ENCODE results near the gene MCF2L.

MCF2L gene

GRCh38 chr13:113141601-113141970 lies 172.6 kb downstream of the MCF2L start:
- no peak overlapping the region for H3K4me3 ChIP-seq (ENCODE audit: low read length)
- no peak for DNase-seq (ENCODE audit: low read depth)
- no peak for TF ChIP-seq CTCF (conservative IDR thresholded peaks at IDR 0.05; ENCODE audit: low read length)

- no peak for TF ChIP-seq CTCF (conservative IDR thresholded peaks at IDR 0.05; ENCODE audit: low read length)
- no peak overlapping the region for H3K4me3 ChIP-seq (ENCODE audit: low read length)
- DNase-seq (ENCODE audit: low read depth), result no peak
These were observed 173.9 kb downstream of the MCF2L start for GRCh38 chr13:113142876-113143275.

- H3K4me3 ChIP-seq (ENCODE audit: low read length), result no peak overlapping the region
- DNase-seq (ENCODE audit: low read depth), result no peak
These were observed 174.6 kb downstream of the MCF2L start for GRCh38 chr13:113143466-113144254.

GRCh38 chr13:113144255-113144629 lies 175.2 kb downstream of the MCF2L start:
- H3K4me3 ChIP-seq (ENCODE audit: low read length), result no peak overlapping the region
- no peak for DNase-seq (ENCODE audit: low read depth)
- TF ChIP-seq CTCF (conservative IDR thresholded peaks at IDR 0.05; ENCODE audit: low read length), result no peak

More at GRCh38 chr13:113143466-113144254, 174.6 kb downstream of the MCF2L start:
- TF ChIP-seq CTCF (conservative IDR thresholded peaks at IDR 0.05; ENCODE audit: low read length), result no peak

- no peak for DNase-seq (ENCODE audit: low read depth)
- no peak for TF ChIP-seq CTCF (conservative IDR thresholded peaks at IDR 0.05; ENCODE audit: low read length)
These were observed 176.5 kb downstream of the MCF2L start for GRCh38 chr13:113145496-113145895.

GRCh38 chr13:113145911-113146598 lies 177.0 kb downstream of the MCF2L start:
- no peak for DNase-seq (ENCODE audit: low read depth)
- no peak for TF ChIP-seq CTCF (conservative IDR thresholded peaks at IDR 0.05; ENCODE audit: low read length)

More at GRCh38 chr13:113145496-113145895, 176.5 kb downstream of the MCF2L start:
- H3K4me3 ChIP-seq (ENCODE audit: low read length), result no peak overlapping the region

GRCh38 chr13:113146750-113147149 lies 177.7 kb downstream of the MCF2L start:
- no peak overlapping the region for H3K4me3 ChIP-seq (ENCODE audit: low read length)
- no peak for TF ChIP-seq CTCF (conservative IDR thresholded peaks at IDR 0.05; ENCODE audit: low read length)
- DNase-seq (ENCODE audit: low read depth), result no peak

More at GRCh38 chr13:113145911-113146598, 177.0 kb downstream of the MCF2L start:
- no peak overlapping the region for H3K4me3 ChIP-seq (ENCODE audit: low read length)

All from AG10803 (cell line).